Breast epithelium (tissue), 3 donors: ENCODE results near the gene MMP13.

Experiments
- CTCF ChIP-seq, 3 donors: fragments of 450-650 bp; IDR thresholded peaks; one replicate each; pipeline ENCODE4 v1.5.1; 2016 to 2017; ENCODE audit warnings: antibody characterized with exemption in 3 of 3, mild to moderate bottlenecking in 3 of 3, moderate library complexity in 3 of 3
- POLR2A ChIP-seq: fragments of 450-650 bp; IDR thresholded peaks from one replicate; pipeline ENCODE4 v1.6.1; 2016; ENCODE audit warnings: antibody characterized with exemption, mild to moderate bottlenecking, moderate library complexity
- POLR2AphosphoS5 ChIP-seq, 3 donors: sonication (generic); formaldehyde crosslinking; IDR thresholded peaks; one replicate each; pipeline ENCODE4 v1.6.1; 2017; ENCODE audit warnings: antibody characterized with exemption in 3 of 3

GRCh38 chr11:102957953-102958352, 2.4 kb upstream of the MMP13 start:
- TF ChIP-seq CTCF (IDR thresholded peaks at IDR 0.05) (no peak), POLR2A (no peak), POLR2AphosphoS5 (IDR thresholded peaks at IDR 0.05) (no peak)
